ENCODE measurements around the gene PPP2R3A.
A peak's percentile ranks its signal among the peaks of the same experiment; 100 is the strongest.
"Not testable (repeated sequence)": the region's sequence is repeated elsewhere in the genome, so short reads cannot be mapped to it uniquely, and the experiment has no call there.

Gene PPP2R3A

GRCh38 chr3:136141291-136141785 lies 175.8 kb downstream of the PPP2R3A start:
- H3K23ac ChIP-seq (ENCODE audit: low read depth, low read length, poor library complexity) = no peak overlapping the region
- no peak for DNase-seq (ENCODE audit: low spot score)
- H2AFZ ChIP-seq (ENCODE audit: low read length) = no peak overlapping the region
- H2BK15ac ChIP-seq (ENCODE audit: low read length) = no peak overlapping the region
- H2AK5ac ChIP-seq (ENCODE audit: low read depth, low read length) = no peak overlapping the region
- H3K9ac ChIP-seq (ENCODE audit: low read depth, low read length, poor library complexity) = no peak overlapping the region
- no peak overlapping the region for H2BK5ac ChIP-seq (ENCODE audit: low read length)
- no peak overlapping the region for H3K18ac ChIP-seq (ENCODE audit: low read length)
- no peak overlapping the region for H4K91ac ChIP-seq (ENCODE audit: low read depth, low read length, poor library complexity)
- H3K36me3 ChIP-seq (replicated peaks in 1 of 2; ENCODE audit: control insufficient read depth in 2 of 2, insufficient read depth in 2 of 2, low read length in 2 of 2) = peaks cover 4 to 26% of the 10 kb centered on the region in 2 donors
- H2BK120ac ChIP-seq (ENCODE audit: low read depth, low read length) = no peak overlapping the region
- no peak overlapping the region for H4K8ac ChIP-seq (ENCODE audit: low read depth, low read length)
- no peaks in the 10 kb centered on the region for H3K79me1 ChIP-seq (ENCODE audit: low read depth, low read length)
- no peak overlapping the region for H3K4me2 ChIP-seq (ENCODE audit: insufficient read depth, low read length, poor library complexity, severe bottlenecking)
- no peak overlapping the region for H3K4ac ChIP-seq (ENCODE audit: low read length)
- H2BK12ac ChIP-seq (ENCODE audit: low read length) = no peak overlapping the region
- no peaks in the 10 kb centered on the region for H3K27me3 ChIP-seq (ENCODE audit: control insufficient read depth in 3 of 3, insufficient read depth in 3 of 3, low read depth in 1 of 3, low read length in 3 of 3)
- H3K4me1 ChIP-seq (ENCODE audit: control insufficient read depth in 2 of 2, insufficient read depth in 1 of 2, low read depth in 1 of 2, low read length in 2 of 2) = peaks cover 2 to 9% of the 10 kb centered on the region in 2 donors
- H3K9me3 ChIP-seq (replicated peaks in 1 of 2; ENCODE audit: control insufficient read depth in 2 of 2, insufficient read depth in 1 of 2, low read depth in 1 of 2, low read length in 2 of 2) = no peaks in the 10 kb centered on the region
- H3K4me3 ChIP-seq (ENCODE audit: low read length in 2 of 2) = no peak overlapping the region
- H3K27ac ChIP-seq (replicated peaks; ENCODE audit: low read length) = no peak overlapping the region
- no peak overlapping the region for H3K14ac ChIP-seq (ENCODE audit: low read length)

GRCh38 chr3:136141891-136142290 lies 176.4 kb downstream of the PPP2R3A start:
- H4K91ac ChIP-seq (ENCODE audit: low read depth, low read length, poor library complexity) = no peak overlapping the region
- peak overlapping the region; percentile 11 for H3K27ac ChIP-seq (replicated peaks; ENCODE audit: low read length)
- H3K9me3 ChIP-seq (replicated peaks in 1 of 2; ENCODE audit: control insufficient read depth in 2 of 2, insufficient read depth in 1 of 2, low read depth in 1 of 2, low read length in 2 of 2) = no peaks in the 10 kb centered on the region
- no peak overlapping the region for H2BK12ac ChIP-seq (ENCODE audit: low read length)
- no peak overlapping the region for H2BK5ac ChIP-seq (ENCODE audit: low read length)
- no peak overlapping the region for H2AK5ac ChIP-seq (ENCODE audit: low read depth, low read length)
- H3K23ac ChIP-seq (ENCODE audit: low read depth, low read length, poor library complexity) = no peak overlapping the region
- no peak for DNase-seq (ENCODE audit: low spot score)
- H3K4ac ChIP-seq (ENCODE audit: low read length) = no peak overlapping the region
- no peak overlapping the region for H3K9ac ChIP-seq (ENCODE audit: low read depth, low read length, poor library complexity)
- H3K4me3 ChIP-seq (ENCODE audit: low read length in 2 of 2) = no peak overlapping the region
- H3K27me3 ChIP-seq (ENCODE audit: control insufficient read depth in 3 of 3, insufficient read depth in 3 of 3, low read depth in 1 of 3, low read length in 3 of 3) = no peaks in the 10 kb centered on the region
- no peaks in the 10 kb centered on the region for H3K79me1 ChIP-seq (ENCODE audit: low read depth, low read length)
- H2BK120ac ChIP-seq (ENCODE audit: low read depth, low read length) = no peak overlapping the region
- no peak overlapping the region for H4K8ac ChIP-seq (ENCODE audit: low read depth, low read length)
- H2AFZ ChIP-seq (ENCODE audit: low read length) = no peak overlapping the region
- no peak overlapping the region for H3K4me2 ChIP-seq (ENCODE audit: insufficient read depth, low read length, poor library complexity, severe bottlenecking)
- H3K18ac ChIP-seq (ENCODE audit: low read length) = no peak overlapping the region
- WGBS, 2 donors (ENCODE audit: extremely low coverage in 2 of 2, insufficient read length in 2 of 2, insufficient replicate concordance in 1 of 2) = no CpG with 5 or more reads among the region's 4 CpGs
- H3K36me3 ChIP-seq (replicated peaks in 1 of 2; ENCODE audit: control insufficient read depth in 2 of 2, insufficient read depth in 2 of 2, low read length in 2 of 2) = peaks cover 0 to 31% of the 10 kb centered on the region in 2 donors
- H3K4me1 ChIP-seq (ENCODE audit: control insufficient read depth in 2 of 2, insufficient read depth in 1 of 2, low read depth in 1 of 2, low read length in 2 of 2) = peaks cover 2 to 9% of the 10 kb centered on the region in 2 donors
- no peak overlapping the region for H2BK15ac ChIP-seq (ENCODE audit: low read length)
- H3K14ac ChIP-seq (ENCODE audit: low read length) = no peak overlapping the region

DNA sequence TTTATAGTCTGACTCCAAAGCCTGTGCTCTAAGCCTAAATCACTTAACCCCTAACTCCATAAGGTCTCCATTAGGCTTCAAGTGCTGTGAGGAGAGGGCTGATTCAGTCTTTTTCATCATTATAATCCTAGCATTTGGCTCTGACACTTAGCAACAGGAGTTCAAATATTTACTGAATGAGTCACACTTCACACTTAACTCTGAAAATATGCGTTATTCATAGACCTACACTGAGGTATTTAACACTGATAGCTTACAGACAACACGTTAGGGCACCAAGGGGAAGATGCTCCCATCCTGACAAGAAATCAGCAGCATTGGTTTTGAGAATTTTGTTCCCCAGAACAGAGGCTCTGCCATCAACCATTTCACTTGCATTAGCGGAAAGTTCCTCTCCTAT lies 177.1 kb downstream of the PPP2R3A start:
- Histone ChIP-seq H3K36me3 (replicated peaks in 1 of 2; ENCODE audit: control insufficient read depth in 2 of 2, insufficient read depth in 2 of 2, low read length in 2 of 2) (peaks cover 0 to 38% of the 10 kb centered on the region in 2 donors), H3K4me2 (ENCODE audit: insufficient read depth, low read length, poor library complexity, severe bottlenecking) (no peak overlapping the region), H2BK120ac (ENCODE audit: low read depth, low read length) (no peak overlapping the region), H3K27me3 (ENCODE audit: control insufficient read depth in 3 of 3, insufficient read depth in 3 of 3, low read depth in 1 of 3, low read length in 3 of 3) (no peaks in the 10 kb centered on the region), H3K9ac (ENCODE audit: low read depth, low read length, poor library complexity) (no peak overlapping the region), H4K8ac (ENCODE audit: low read depth, low read length) (no peak overlapping the region), H2BK15ac (ENCODE audit: low read length) (no peak overlapping the region), H3K18ac (ENCODE audit: low read length) (no peak overlapping the region), H2AFZ (ENCODE audit: low read length) (no peak overlapping the region), H4K91ac (ENCODE audit: low read depth, low read length, poor library complexity) (no peak overlapping the region), H2BK5ac (ENCODE audit: low read length) (no peak overlapping the region), H3K4me3 (ENCODE audit: low read length in 2 of 2) (no peak overlapping the region), H3K27ac (replicated peaks; ENCODE audit: low read length) (no peak overlapping the region), H3K14ac (ENCODE audit: low read length) (no peak overlapping the region), H2AK5ac (ENCODE audit: low read depth, low read length) (no peak overlapping the region), H3K4ac (ENCODE audit: low read length) (no peak overlapping the region), H2BK12ac (ENCODE audit: low read length) (no peak overlapping the region), H3K79me1 (ENCODE audit: low read depth, low read length) (no peaks in the 10 kb centered on the region), H3K4me1 (ENCODE audit: control insufficient read depth in 2 of 2, insufficient read depth in 1 of 2, low read depth in 1 of 2, low read length in 2 of 2) (peaks cover 2 to 9% of the 10 kb centered on the region in 2 donors), H3K23ac (ENCODE audit: low read depth, low read length, poor library complexity) (no peak overlapping the region), H3K9me3 (replicated peaks in 1 of 2; ENCODE audit: control insufficient read depth in 2 of 2, insufficient read depth in 1 of 2, low read depth in 1 of 2, low read length in 2 of 2) (no peaks in the 10 kb centered on the region)
- DNase-seq (ENCODE audit: low spot score) = no peak
- WGBS, 2 donors (ENCODE audit: extremely low coverage in 2 of 2, insufficient read length in 2 of 2, insufficient replicate concordance in 1 of 2) = no CpG with 5 or more reads among the region's 3 CpGs

- H3K14ac ChIP-seq (ENCODE audit: low read length); H3K4ac ChIP-seq (ENCODE audit: low read length); H3K4me3 ChIP-seq (ENCODE audit: low read length in 2 of 2); H3K9me3 ChIP-seq (replicated peaks in 1 of 2; ENCODE audit: control insufficient read depth in 2 of 2, insufficient read depth in 1 of 2, low read depth in 1 of 2, low read length in 2 of 2); H3K79me1 ChIP-seq (ENCODE audit: low read depth, low read length); H3K4me2 ChIP-seq (ENCODE audit: insufficient read depth, low read length, poor library complexity, severe bottlenecking); H2BK120ac ChIP-seq (ENCODE audit: low read depth, low read length); H2AK5ac ChIP-seq (ENCODE audit: low read depth, low read length); H3K9ac ChIP-seq (ENCODE audit: low read depth, low read length, poor library complexity); H3K4me1 ChIP-seq (ENCODE audit: control insufficient read depth in 2 of 2, insufficient read depth in 1 of 2, low read depth in 1 of 2, low read length in 2 of 2); H3K27me3 ChIP-seq (ENCODE audit: control insufficient read depth in 3 of 3, insufficient read depth in 3 of 3, low read depth in 1 of 3, low read length in 3 of 3); H2BK12ac ChIP-seq (ENCODE audit: low read length); DNase-seq (ENCODE audit: low spot score); H2BK15ac ChIP-seq (ENCODE audit: low read length); H3K18ac ChIP-seq (ENCODE audit: low read length); H3K23ac ChIP-seq (ENCODE audit: low read depth, low read length, poor library complexity); H4K8ac ChIP-seq (ENCODE audit: low read depth, low read length); H2BK5ac ChIP-seq (ENCODE audit: low read length); H2AFZ ChIP-seq (ENCODE audit: low read length); H4K91ac ChIP-seq (ENCODE audit: low read depth, low read length, poor library complexity); H3K27ac ChIP-seq (replicated peaks; ENCODE audit: low read length): not testable (repeated sequence)
- no CpG with 5 or more reads among the region's 4 CpGs for WGBS, 2 donors (ENCODE audit: extremely low coverage in 2 of 2, insufficient read length in 2 of 2, insufficient replicate concordance in 1 of 2)
- H3K36me3 ChIP-seq (replicated peaks in 1 of 2; ENCODE audit: control insufficient read depth in 2 of 2, insufficient read depth in 2 of 2, low read length in 2 of 2) = peaks cover 0 to 54% of the 10 kb centered on the region in 2 donors
Observed at GRCh38 chr3:136144397-136144796, 178.9 kb downstream of the PPP2R3A start.

All from neuronal stem cell (in vitro differentiated cells).